Activated CD8-positive, alpha-beta T cell treated with anti-CD3 and anti-CD28 coated beads, Interleukin-2, amount 10 ng/mL, durations not matched to agents 7 days and 5 days (primary cell): Measurements from ENCODE around the gene ATP10B. TPM values are rescaled to one million over a fixed set of nuclear protein-coding genes. Genes with fewer than 3 reads are reported as not detected.

Source experiments
- ATAC-seq: fragments of 150-1000 bp; cut with Tn5 transposase; one replicate; pipeline ENCODE4 v1.10.0; 2021; ENCODE audit warnings: moderate library complexity
- CTCF ChIA-PET: fragments of 350-600 bp; sonication (Branson Sonifier 250); formaldehyde crosslinking; loops from one replicate; lab custom pipeline; 2021; ENCODE audit warnings: antibody characterized with exemption; lab: Charles Lee
- POLR2A ChIA-PET: fragments of 350-600 bp; sonication (Branson Sonifier 250); formaldehyde crosslinking; loops from one replicate; lab custom pipeline; 2021; ENCODE audit warnings: antibody characterized with exemption; lab: Charles Lee
- DNase-seq: peaks from one replicate; pipeline ENCODE4 v3.0.0-alpha.2; 2020
- H3K27ac Mint-ChIP-seq: one replicate; pipeline ENCODE4 v1.8.0; 2021; ENCODE audit warnings: mild to moderate bottlenecking, mixed read lengths
- H3K27me3 Mint-ChIP-seq: one replicate; pipeline ENCODE4 v1.8.0; 2021; ENCODE audit warnings: low read depth, mixed read lengths
- H3K36me3 Mint-ChIP-seq: one replicate; pipeline ENCODE4 v1.8.0; 2021; ENCODE audit warnings: low read depth, mixed read lengths
- H3K4me1 Mint-ChIP-seq: one replicate; pipeline ENCODE4 v1.8.0; 2021; ENCODE audit warnings: low read depth, mixed read lengths
- H3K4me3 Mint-ChIP-seq: one replicate; pipeline ENCODE4 v1.8.0; 2021; ENCODE audit warnings: mild to moderate bottlenecking, mixed read lengths
- H3K9me3 Mint-ChIP-seq: one replicate; pipeline ENCODE4 v1.8.0; 2022; ENCODE audit warnings: mixed read lengths; ENCODE audit not compliant: insufficient read depth
- total RNA-seq, 2 experiments: library from RNA; stranded (reverse); gene quantifications; one replicate each; pipeline ENCODE4 v1.2.3, GENCODE V29; 2021

Gene ATP10B
- total RNA-seq, 2 experiments from 2014 or later: not detected

DNA sequence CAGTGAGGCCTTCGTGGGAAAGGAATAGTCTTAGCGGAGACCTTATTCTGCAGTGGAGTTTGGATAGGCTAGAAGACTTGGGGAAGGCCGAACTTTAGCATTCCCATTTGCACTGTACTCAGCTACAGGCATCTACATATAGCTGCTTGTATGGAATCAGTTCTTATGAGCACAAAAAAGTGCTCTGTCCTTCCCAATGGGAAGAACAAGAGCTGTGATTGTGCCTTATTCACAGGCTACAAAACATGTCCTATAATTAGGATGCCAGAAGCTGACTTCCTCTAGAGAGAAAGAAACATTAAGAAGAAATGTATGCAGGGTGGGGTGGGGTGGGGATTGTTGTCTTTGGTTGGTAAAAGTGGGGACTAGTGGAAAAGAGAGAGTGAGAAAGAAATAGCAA, 154.7 kb downstream of the ATP10B start:
- ChIA-PET POLR2A (no interaction called here), CTCF (no interaction called here)
- no peaks in the 10 kb centered on the region for H3K9me3 Mint-ChIP-seq
- H3K27ac Mint-ChIP-seq: no peak overlapping the region
- DNase-seq: no peak
- no peaks in the 10 kb centered on the region for H3K36me3 Mint-ChIP-seq
- H3K4me3 Mint-ChIP-seq: no peak overlapping the region
- H3K4me1 Mint-ChIP-seq: no peaks in the 10 kb centered on the region
- peaks cover 3% of the 10 kb centered on the region for H3K27me3 Mint-ChIP-seq
- ATAC-seq: no peak

DNA sequence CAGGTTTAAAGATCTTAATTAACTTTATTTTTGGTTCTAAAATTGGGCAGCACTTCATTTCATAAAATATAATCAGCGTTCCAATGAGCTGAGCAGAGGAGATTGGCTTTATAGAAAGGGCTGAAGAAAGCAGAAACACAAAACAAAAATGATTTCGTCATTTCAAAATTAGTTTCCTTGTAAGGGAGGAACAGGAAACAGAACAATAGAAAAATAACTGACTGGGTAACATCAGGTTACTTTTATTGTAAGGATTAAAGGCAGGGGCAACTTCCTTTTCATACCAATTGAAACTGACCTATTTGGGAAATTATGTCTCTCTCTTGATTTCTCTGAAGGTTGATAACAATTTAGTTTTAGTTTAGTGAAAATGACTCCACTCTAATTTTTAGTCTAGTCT, 157.1 kb downstream of the ATP10B start:
- ATAC-seq (no peak), DNase-seq (no peak)
- no peak overlapping the region for H3K27ac Mint-ChIP-seq
- no peaks in the 10 kb centered on the region for H3K36me3 Mint-ChIP-seq
- ChIA-PET POLR2A (no interaction called here), CTCF (no interaction called here)
- peaks cover 3% of the 10 kb centered on the region for H3K27me3 Mint-ChIP-seq
- H3K4me3 Mint-ChIP-seq: no peak overlapping the region
- no peaks in the 10 kb centered on the region for H3K4me1 Mint-ChIP-seq
- H3K9me3 Mint-ChIP-seq: no peaks in the 10 kb centered on the region

DNA sequence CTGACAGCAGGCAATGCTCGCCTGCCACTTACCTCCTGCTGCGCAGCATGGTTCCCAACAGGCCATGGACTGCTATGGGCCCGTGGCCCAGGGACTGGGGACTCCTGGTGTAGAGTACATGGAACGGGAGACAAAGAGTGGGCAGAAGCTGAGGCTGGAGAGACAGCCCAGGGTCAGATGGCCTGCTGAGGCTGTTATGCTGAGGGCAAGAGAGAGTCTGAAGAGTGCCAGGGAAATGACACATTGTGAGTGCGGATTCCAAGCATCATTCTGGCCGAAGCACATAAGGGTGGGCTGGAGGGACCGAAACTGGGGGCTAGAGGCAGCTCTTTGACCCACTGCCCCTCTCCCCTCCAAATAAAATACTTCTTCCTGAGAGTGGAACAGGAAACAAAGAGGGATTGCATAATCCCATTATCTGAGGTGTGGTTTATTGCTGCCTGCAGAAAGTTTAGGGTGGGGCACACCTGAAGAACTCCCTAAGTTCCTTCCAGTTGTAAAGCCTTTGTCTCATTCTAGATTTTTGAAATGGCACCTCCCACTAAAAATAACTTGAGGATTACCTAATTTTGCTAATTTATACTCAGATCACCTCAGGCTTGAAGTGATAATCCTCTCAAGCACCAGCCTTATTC, 158.1 kb downstream of the ATP10B start:
- no peak for ATAC-seq
- Mint-ChIP-seq H3K4me1 (no peaks in the 10 kb centered on the region), H3K27me3 (peaks cover 3% of the 10 kb centered on the region), H3K27ac (no peak overlapping the region), H3K9me3 (no peaks in the 10 kb centered on the region), H3K4me3 (no peak overlapping the region), H3K36me3 (no peaks in the 10 kb centered on the region)
- CTCF ChIA-PET: no interaction called here
- POLR2A ChIA-PET: no interaction called here
- DNase-seq: no peak

DNA sequence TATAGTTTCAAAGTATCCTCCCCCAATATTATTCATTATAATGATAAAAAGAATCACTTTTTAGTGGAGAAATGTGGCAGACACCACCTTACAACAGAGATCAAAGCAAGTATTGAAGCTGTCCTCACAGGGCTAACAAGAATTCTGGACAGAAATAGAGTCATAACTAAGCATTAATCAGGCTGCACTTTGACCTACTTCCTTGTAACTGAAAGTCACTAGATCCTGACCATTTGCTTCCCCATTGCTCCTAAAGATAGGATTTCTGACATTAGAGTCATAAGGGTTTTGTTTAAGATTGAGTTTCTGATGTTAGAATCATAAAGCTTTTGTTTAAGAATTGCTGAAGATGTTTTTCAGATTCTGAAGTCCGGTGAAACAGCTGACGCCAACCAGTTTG, 159.7 kb downstream of the ATP10B start:
- Mint-ChIP-seq H3K9me3 (no peaks in the 10 kb centered on the region), H3K36me3 (no peaks in the 10 kb centered on the region), H3K27me3 (peaks cover 3% of the 10 kb centered on the region), H3K27ac (no peak overlapping the region), H3K4me3 (no peak overlapping the region), H3K4me1 (no peaks in the 10 kb centered on the region)
- ChIA-PET CTCF (no interaction called here), POLR2A (no interaction called here)
- DNase-seq: no peak
- ATAC-seq: no peak

DNA sequence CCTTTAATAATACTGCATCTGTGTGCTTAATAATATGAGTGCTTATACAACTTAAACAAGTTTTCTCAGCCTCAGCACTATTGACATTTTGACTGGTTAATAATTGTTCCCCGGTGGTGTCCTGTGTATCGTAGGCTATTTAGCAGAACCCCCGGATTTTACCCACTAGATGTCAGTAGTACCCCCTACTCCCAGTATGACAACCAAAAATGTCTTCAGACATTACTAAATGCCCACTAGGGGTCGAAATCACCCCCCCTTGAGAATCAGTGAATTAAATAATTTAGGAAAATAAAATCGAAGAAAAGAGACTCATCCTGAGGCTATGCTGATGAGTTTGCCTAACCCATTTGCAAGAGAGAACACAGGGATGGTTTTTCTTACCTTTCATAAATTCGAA, 166.3 kb downstream of the ATP10B start:
- POLR2A ChIA-PET: no interaction called here
- DNase-seq: no peak
- H3K4me1 Mint-ChIP-seq: no peaks in the 10 kb centered on the region
- peaks cover 5% of the 10 kb centered on the region for H3K27me3 Mint-ChIP-seq
- no peak for ATAC-seq
- no peak overlapping the region for H3K4me3 Mint-ChIP-seq
- no peaks in the 10 kb centered on the region for H3K9me3 Mint-ChIP-seq
- H3K27ac Mint-ChIP-seq: no peak overlapping the region
- H3K36me3 Mint-ChIP-seq: no peaks in the 10 kb centered on the region
- CTCF ChIA-PET: no interaction called here

DNA sequence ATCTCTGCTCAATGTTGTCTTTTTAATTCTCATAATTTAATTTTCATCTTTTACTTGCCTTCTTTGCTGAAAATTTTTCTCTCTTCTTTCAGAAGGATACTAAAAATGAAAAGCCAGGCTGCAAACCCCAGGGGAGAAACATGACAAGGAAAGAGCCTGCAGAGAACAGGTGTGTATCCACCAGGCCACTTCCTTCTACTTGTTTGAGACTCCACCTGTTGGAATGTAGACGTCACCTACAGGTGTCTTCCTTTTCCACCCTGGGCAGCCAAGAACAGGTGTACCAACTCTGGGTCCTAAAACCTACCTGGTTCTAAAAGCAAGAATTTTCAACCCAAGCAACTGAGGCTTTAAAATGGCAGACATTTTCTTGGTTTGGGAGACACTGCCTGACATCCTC, 166.8 kb downstream of the ATP10B start:
- Mint-ChIP-seq H3K27ac (no peak overlapping the region), H3K4me1 (no peaks in the 10 kb centered on the region), H3K9me3 (no peaks in the 10 kb centered on the region), H3K36me3 (no peaks in the 10 kb centered on the region), H3K4me3 (no peak overlapping the region), H3K27me3 (peaks cover 5% of the 10 kb centered on the region)
- ChIA-PET CTCF (no interaction called here), POLR2A (no interaction called here)
- DNase-seq: no peak
- no peak for ATAC-seq

DNA sequence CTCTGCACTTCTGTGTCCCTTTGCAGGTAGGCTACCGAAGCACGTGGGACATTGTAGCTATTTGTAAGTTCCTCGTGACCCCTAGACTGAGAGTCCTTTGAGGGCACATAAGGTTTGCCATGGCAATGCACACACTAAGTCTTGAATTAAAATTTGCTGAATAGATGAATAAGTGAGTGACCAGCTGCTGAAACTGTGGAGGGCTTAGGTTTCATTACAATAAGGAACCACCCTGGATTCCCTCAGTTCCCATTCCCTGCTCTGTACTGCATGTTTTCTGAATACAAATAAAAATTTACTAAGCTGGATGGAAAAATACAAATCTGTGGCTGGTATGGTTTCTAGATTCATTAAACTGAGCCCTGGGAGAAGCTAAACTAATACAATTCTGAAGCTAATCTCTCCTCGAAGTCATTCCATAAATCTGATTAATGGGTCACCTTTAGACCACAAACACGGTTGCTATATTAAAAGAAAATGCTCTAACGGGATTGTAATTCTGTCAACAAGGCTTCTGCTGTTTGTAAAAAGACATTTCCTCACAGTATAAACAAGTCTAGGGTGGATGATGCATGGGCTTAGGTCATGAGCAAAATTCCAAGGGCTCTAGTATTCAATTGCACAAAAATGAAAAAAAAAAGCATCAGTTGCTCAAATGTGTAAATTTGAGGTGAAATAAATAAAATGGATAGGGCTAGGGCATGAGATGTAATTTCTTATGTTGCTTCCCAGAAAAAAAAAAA, 172.3 kb downstream of the ATP10B start:
- ChIA-PET CTCF (no interaction called here), POLR2A (no interaction called here)
- Mint-ChIP-seq H3K9me3 (no peaks in the 10 kb centered on the region), H3K36me3 (no peaks in the 10 kb centered on the region), H3K4me3 (no peak overlapping the region), H3K4me1 (no peaks in the 10 kb centered on the region), H3K27me3 (peaks cover 2% of the 10 kb centered on the region), H3K27ac (no peak overlapping the region)
- DNase-seq: no peak
- ATAC-seq: no peak

DNA sequence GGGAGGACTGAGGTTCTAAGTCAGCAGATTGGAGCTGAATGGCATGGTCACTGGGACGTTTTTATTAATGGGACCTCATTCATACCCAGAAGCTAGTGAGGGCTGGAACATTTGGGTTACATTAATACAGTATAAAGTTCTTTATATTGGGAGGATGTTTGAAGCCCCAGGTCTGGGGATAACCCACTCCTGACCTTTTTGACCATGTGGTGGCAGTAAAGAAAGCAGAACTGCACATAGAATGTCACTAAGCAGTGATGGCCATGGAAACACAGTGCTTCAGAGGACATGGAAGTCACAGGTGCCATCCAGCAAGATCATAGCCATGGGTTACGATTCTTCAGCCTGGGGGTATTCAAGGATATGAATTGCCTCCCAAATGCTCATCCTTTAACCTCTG, 176.0 kb downstream of the ATP10B start:
- ATAC-seq: no peak
- no peak overlapping the region for H3K4me3 Mint-ChIP-seq
- CTCF ChIA-PET: no interaction called here
- POLR2A ChIA-PET: no interaction called here
- H3K9me3 Mint-ChIP-seq: no peaks in the 10 kb centered on the region
- no peak for DNase-seq
- H3K4me1 Mint-ChIP-seq: no peaks in the 10 kb centered on the region
- no peaks in the 10 kb centered on the region for H3K36me3 Mint-ChIP-seq
- H3K27ac Mint-ChIP-seq: no peak overlapping the region
- no peaks in the 10 kb centered on the region for H3K27me3 Mint-ChIP-seq

DNA sequence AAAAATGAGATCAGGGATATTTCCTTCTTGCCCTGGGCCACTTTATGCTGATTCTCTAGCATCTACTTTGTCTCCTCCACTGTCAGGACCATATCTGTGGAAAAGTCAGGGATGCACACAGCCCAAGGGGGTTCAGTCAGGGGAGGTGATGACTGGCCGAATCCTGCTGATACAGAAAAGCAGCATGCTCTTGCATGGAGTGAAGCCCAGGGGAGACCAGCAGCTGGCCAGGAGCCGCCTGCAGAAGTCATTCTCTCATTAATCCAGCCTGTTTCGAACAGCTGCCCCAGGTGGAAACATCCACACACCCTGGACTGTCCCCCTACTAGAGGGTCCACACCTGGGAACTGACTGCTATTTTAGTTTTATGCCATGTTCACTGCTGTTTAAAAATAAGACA, 177.1 kb downstream of the ATP10B start:
- H3K4me3 Mint-ChIP-seq: no peak overlapping the region
- H3K27me3 Mint-ChIP-seq: no peaks in the 10 kb centered on the region
- no peaks in the 10 kb centered on the region for H3K36me3 Mint-ChIP-seq
- no peaks in the 10 kb centered on the region for H3K9me3 Mint-ChIP-seq
- H3K27ac Mint-ChIP-seq: no peak overlapping the region
- ChIA-PET POLR2A (no interaction called here), CTCF (no interaction called here)
- DNase-seq: no peak
- no peak for ATAC-seq
- H3K4me1 Mint-ChIP-seq: no peaks in the 10 kb centered on the region

DNA sequence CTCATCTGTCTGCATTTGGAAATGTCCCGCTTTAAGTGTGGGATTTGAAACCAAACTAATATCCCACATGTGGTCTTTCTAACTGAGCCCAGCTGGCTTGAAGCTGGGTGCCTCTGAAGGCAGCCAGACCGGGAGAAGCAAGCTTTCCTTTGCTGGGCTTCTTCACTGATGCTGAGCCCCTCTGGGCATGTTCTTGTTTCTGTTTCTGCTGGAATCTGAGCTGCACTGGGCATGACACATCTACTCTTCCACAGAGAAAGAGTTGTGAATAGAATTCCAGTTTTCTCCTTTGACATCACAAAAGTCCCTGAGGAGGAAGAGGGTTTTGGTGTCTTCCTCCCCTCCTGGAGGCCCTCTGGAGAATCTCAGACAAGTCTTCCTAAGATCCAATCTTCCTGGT, 179.5 kb downstream of the ATP10B start:
- no peak for DNase-seq
- H3K4me1 Mint-ChIP-seq: no peaks in the 10 kb centered on the region
- ChIA-PET CTCF (no interaction called here), POLR2A (no interaction called here)
- H3K9me3 Mint-ChIP-seq: no peaks in the 10 kb centered on the region
- H3K4me3 Mint-ChIP-seq: no peak overlapping the region
- ATAC-seq: no peak
- no peaks in the 10 kb centered on the region for H3K27me3 Mint-ChIP-seq
- H3K36me3 Mint-ChIP-seq: no peaks in the 10 kb centered on the region
- H3K27ac Mint-ChIP-seq: no peak overlapping the region

DNA sequence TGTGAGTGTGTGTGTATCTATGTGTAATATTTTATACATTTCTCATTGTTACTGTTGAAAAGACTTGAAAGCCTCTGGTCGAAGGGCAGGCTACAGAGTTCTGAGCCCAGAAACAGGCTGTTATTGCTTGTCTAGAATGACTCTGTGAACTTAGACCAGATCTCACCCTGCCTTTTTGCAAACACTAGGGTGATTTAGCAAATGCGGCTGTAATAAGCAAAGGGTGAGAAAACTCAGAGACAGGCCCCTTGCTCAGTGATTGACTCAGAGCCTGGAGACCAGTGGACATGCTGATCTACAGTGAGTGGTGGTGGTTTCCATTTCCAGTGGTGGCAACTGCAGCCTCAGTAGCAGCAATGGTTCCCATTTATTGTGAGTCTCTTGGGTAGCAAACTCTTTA, 183.7 kb downstream of the ATP10B start:
- peaks cover 4% of the 10 kb centered on the region for H3K27me3 Mint-ChIP-seq
- DNase-seq (no peak), ATAC-seq (no peak)
- no peak overlapping the region for H3K4me3 Mint-ChIP-seq
- POLR2A ChIA-PET: no interaction called here
- CTCF ChIA-PET: no interaction called here
- H3K27ac Mint-ChIP-seq: no peak overlapping the region
- H3K4me1 Mint-ChIP-seq: no peaks in the 10 kb centered on the region
- no peaks in the 10 kb centered on the region for H3K9me3 Mint-ChIP-seq
- H3K36me3 Mint-ChIP-seq: no peaks in the 10 kb centered on the region

DNA sequence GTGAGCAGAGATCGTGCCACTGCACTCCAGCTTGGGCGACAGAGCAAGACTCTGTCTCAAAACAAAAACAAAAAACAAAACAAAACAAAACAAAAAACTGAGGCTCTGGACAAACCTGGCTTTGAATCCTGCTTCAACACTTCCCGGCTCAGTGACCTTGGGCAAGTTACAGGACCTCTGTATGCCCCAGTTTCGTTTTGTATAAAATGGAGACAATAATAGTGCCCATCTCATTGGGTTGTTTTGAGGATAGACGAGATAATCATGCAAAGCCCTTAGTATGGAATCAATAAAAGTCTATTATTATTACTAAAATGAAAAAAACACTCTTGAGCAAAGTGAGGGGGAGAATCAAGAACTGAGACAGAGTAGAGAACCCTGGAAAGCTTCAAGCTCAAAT, 184.9 kb downstream of the ATP10B start:
- DNase-seq (no peak), ATAC-seq (no peak)
- ChIA-PET POLR2A (no interaction called here), CTCF (no interaction called here)
- Mint-ChIP-seq H3K9me3 (no peaks in the 10 kb centered on the region), H3K36me3 (no peaks in the 10 kb centered on the region), H3K4me3 (no peak overlapping the region), H3K4me1 (no peaks in the 10 kb centered on the region), H3K27me3 (peaks cover 4% of the 10 kb centered on the region), H3K27ac (no peak overlapping the region)

DNA sequence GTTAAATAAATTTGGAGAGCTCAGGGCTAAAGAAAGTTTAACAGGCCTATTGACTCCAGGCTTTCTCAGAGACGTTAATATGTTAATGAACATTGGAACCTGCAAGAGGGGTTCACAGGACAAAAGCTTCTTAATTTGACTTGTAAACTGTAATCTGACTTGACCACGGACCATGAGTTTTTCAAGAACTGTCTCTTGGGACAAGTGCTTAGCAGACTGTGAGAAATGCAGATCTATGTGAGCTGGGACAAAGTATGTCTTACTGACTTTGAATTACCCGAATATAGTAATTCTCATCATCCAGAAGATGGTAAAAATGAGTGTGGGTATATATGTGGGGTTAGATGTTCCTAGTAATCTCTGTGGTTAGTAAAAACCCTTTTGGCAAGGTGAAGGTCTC, 186.6 kb downstream of the ATP10B start:
- Mint-ChIP-seq H3K27ac (no peak overlapping the region), H3K4me1 (no peaks in the 10 kb centered on the region), H3K36me3 (no peaks in the 10 kb centered on the region), H3K27me3 (peaks cover 5% of the 10 kb centered on the region), H3K4me3 (no peak overlapping the region), H3K9me3 (no peaks in the 10 kb centered on the region)
- no peak for ATAC-seq
- CTCF ChIA-PET: no interaction called here
- DNase-seq: no peak
- POLR2A ChIA-PET: no interaction called here
